GM12875 (cell line): ENCODE results near the gene PDE6D.

ENCODE experiments used
- H3K4me3 ChIP-seq: one replicate; pipeline ENCODE4 v1.5.1; 2011; ENCODE audit warnings: low read depth, low read length, control low read depth
- CTCF ChIP-seq: IDR thresholded peaks from 2 replicates; pipeline ENCODE4 v1.5.1; 2011; ENCODE audit warnings: low read depth, mild to moderate bottlenecking, control low read depth, inconsistent platforms, low read length, moderate library complexity, borderline replicate concordance; ENCODE audit not compliant: insufficient read depth

The PDE6D gene

GRCh38 chr2:231803501-231804138 is 22.5 kb upstream of the PDE6D start:
- no peak for TF ChIP-seq CTCF
- no peak overlapping the region for H3K4me3 ChIP-seq

- H3K4me3 ChIP-seq = no peak overlapping the region
- peak; percentile 75; the same call in 1 of the 2 replicates for TF ChIP-seq CTCF
These were observed 19.5 kb upstream of the PDE6D start for GRCh38 chr2:231800493-231801091.

GRCh38 chr2:231795525-231796327 is 14.6 kb upstream of the PDE6D start:
- no peak overlapping the region for H3K4me3 ChIP-seq
- TF ChIP-seq CTCF = no peak

GRCh38 chr2:231794383-231794782 is 13.3 kb upstream of the PDE6D start:
- no peak overlapping the region for H3K4me3 ChIP-seq
- TF ChIP-seq CTCF = no peak

GRCh38 chr2:231791107-231791506 is 10.0 kb upstream of the PDE6D start:
- no peak overlapping the region for H3K4me3 ChIP-seq
- no peak for TF ChIP-seq CTCF

GRCh38 chr2:231786917-231787292 is 5.8 kb upstream of the PDE6D start:
- H3K4me3 ChIP-seq = peak overlapping the region; percentile 85
- TF ChIP-seq CTCF = no peak
